Measurements from ENCODE around the gene CIROP. TPM values are rescaled to one million over a fixed set of nuclear protein-coding genes. Genes with fewer than 3 reads are reported as not detected.
A peak's percentile ranks its signal among the peaks of the same experiment; 100 is the strongest.

The CIROP gene
- total and polyA plus RNA-seq, 9 of the 15 experiments (the other 6 are each of a cell fraction or from before 2014, with no cell fraction given), result not detected

GRCh38 chr14:23057757-23058653 lies 46.8 kb downstream of the CIROP start (continued):
- TF ChIP-seq MGA (IDR thresholded peaks at IDR 0.05), result no peak; the same call in 1 of the 2 replicates
- TF ChIP-seq KDM1A (IDR thresholded peaks at IDR 0.05), result no peak
- no peak for TF ChIP-seq ZBTB9 (CRISPR knock-in tag; IDR thresholded peaks at IDR 0.05)
- TF ChIP-seq ARID3A (IDR thresholded peaks at IDR 0.05; ENCODE audit: borderline replicate concordance, low read depth, low read length), result no peak
- TF ChIP-seq TRIM24 (IDR thresholded peaks at IDR 0.05), result no peak
- TF ChIP-seq PHTF2 (CRISPR knock-in tag; IDR thresholded peaks at IDR 0.05), result 0 out of 2 replicates have a peak, but pooled peaks have one; percentile 9
- peak in 1 of 2 experiments; percentile 55 for TF ChIP-seq AFF1 (IDR thresholded peaks at IDR 0.05; ENCODE audit: low read depth in 1 of 2, partially characterized antibody in 2 of 2)

All from K562 (cell line).